ENCODE measurements around the gene ARID1B.

- TF ChIP-seq, protein P1, sequence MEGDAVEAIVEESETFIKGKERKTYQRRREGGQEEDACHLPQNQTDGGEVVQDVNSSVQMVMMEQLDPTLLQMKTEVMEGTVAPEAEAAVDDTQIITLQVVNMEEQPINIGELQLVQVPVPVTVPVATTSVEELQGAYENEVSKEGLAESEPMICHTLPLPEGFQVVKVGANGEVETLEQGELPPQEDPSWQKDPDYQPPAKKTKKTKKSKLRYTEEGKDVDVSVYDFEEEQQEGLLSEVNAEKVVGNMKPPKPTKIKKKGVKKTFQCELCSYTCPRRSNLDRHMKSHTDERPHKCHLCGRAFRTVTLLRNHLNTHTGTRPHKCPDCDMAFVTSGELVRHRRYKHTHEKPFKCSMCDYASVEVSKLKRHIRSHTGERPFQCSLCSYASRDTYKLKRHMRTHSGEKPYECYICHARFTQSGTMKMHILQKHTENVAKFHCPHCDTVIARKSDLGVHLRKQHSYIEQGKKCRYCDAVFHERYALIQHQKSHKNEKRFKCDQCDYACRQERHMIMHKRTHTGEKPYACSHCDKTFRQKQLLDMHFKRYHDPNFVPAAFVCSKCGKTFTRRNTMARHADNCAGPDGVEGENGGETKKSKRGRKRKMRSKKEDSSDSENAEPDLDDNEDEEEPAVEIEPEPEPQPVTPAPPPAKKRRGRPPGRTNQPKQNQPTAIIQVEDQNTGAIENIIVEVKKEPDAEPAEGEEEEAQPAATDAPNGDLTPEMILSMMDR (IDR thresholded peaks at IDR 0.05): no peak
- TF ChIP-seq EZH2 (IDR thresholded peaks at IDR 0.05): no peak
These were observed 112.8 kb downstream of the ARID1B start for GRCh38 chr6:156889986-156890385.

All from neural progenitor cell (in vitro differentiated cells).